ENCODE measurements around the gene SAA4.

Gene SAA4

GRCh38 chr11:18239655-18240054, 3.1 kb upstream of the SAA4 start:
- TF ChIP-seq, protein P1, sequence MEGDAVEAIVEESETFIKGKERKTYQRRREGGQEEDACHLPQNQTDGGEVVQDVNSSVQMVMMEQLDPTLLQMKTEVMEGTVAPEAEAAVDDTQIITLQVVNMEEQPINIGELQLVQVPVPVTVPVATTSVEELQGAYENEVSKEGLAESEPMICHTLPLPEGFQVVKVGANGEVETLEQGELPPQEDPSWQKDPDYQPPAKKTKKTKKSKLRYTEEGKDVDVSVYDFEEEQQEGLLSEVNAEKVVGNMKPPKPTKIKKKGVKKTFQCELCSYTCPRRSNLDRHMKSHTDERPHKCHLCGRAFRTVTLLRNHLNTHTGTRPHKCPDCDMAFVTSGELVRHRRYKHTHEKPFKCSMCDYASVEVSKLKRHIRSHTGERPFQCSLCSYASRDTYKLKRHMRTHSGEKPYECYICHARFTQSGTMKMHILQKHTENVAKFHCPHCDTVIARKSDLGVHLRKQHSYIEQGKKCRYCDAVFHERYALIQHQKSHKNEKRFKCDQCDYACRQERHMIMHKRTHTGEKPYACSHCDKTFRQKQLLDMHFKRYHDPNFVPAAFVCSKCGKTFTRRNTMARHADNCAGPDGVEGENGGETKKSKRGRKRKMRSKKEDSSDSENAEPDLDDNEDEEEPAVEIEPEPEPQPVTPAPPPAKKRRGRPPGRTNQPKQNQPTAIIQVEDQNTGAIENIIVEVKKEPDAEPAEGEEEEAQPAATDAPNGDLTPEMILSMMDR (IDR thresholded peaks at IDR 0.05), result no peak
- no peaks in the 10 kb centered on the region for H3K9me3 ChIP-seq
- H3K4me1 ChIP-seq (ENCODE audit: control insufficient read depth in 1 of 2, insufficient read depth in 1 of 2, low read depth in 1 of 2, low read length in 1 of 2), result no peaks in the 10 kb centered on the region
- H3K27ac ChIP-seq, result no peak overlapping the region
- no peak overlapping the region for H3K4me3 ChIP-seq (ENCODE audit: low read depth in 1 of 2, low read length in 1 of 2)
- no peaks in the 10 kb centered on the region for H3K36me3 ChIP-seq
- peaks cover 77% of the 10 kb centered on the region for H3K27me3 ChIP-seq

DNA sequence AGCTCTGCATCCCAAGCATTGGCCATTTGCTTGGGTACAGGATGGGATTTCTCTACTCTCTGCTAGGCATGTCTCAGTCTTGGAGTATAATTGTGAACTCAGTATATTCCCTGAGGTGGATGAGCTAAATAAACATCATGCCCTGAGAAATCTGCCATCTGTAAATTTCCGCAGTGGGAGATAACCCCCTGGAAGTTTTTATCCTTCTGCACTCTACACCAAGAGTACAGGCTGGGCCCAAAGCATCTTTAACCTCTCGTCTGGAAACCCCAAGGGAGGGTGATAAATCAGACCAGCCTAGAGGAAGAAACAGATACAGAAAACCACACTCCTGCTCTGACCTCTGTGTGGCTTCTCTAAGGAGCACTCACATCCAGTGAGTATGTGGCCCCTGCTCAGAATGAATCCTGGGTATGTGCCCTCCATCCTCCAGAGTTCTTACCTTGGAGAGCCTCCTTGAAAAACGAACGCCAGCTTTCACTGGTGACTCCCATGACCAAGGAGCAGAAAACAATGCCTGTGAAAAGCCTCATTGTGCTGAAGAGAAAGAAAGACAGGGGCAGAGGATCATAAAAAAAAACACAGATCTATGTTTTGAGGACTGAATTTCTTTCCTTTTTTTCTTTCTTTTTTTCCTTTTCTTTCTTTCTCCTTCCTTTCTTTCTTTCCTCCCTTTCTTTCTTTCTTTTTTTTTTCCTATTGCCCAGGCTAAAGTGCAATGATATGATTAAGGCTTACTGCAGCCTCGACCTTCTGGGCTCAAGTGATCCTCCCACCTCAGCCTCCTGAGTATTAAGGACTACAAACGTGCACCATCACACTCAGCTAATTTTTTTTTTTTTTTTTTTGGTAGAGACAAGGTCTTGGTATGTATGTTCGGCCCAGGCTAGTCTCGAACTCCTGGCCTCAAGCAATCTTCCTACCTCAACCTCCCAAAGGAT, 938 bp downstream of the SAA4 start:
- no peaks in the 10 kb centered on the region for H3K4me1 ChIP-seq (ENCODE audit: control insufficient read depth in 1 of 2, insufficient read depth in 1 of 2, low read depth in 1 of 2, low read length in 1 of 2)
- no peaks in the 10 kb centered on the region for H3K9me3 ChIP-seq
- TF ChIP-seq, protein P1 (IDR thresholded peaks at IDR 0.05), result no peak
- peaks cover 68% of the 10 kb centered on the region for H3K27me3 ChIP-seq
- H3K27ac ChIP-seq, result no peak overlapping the region
- H3K36me3 ChIP-seq, result no peaks in the 10 kb centered on the region
- H3K4me3 ChIP-seq (ENCODE audit: low read depth in 1 of 2, low read length in 1 of 2), result no peak overlapping the region

DNA sequence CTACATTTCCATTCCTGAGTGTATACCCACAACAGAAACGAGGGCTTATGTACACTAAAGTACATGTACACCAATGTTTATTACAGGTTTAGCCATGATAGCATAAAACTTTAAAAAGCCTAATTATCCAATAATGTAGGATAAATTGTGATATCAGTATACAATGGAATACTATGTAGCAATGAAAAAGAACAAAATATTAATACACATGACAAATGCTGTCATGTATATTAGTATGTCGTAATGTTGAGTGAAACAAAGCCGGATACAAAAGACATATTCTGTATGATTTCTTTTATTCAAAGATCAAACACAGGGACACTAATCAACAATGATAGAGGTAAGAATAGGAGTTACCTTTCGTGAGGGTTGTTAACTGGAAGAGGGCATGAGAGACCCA, 2.7 kb downstream of the SAA4 start:
- H3K4me3 ChIP-seq (ENCODE audit: low read depth in 1 of 2, low read length in 1 of 2), result no peak overlapping the region
- H3K4me1 ChIP-seq (ENCODE audit: control insufficient read depth in 1 of 2, insufficient read depth in 1 of 2, low read depth in 1 of 2, low read length in 1 of 2), result no peaks in the 10 kb centered on the region
- no peaks in the 10 kb centered on the region for H3K9me3 ChIP-seq
- H3K27ac ChIP-seq, result no peak overlapping the region
- peaks cover 52% of the 10 kb centered on the region for H3K27me3 ChIP-seq
- TF ChIP-seq, protein P1 (IDR thresholded peaks at IDR 0.05), result no peak
- no peaks in the 10 kb centered on the region for H3K36me3 ChIP-seq

DNA sequence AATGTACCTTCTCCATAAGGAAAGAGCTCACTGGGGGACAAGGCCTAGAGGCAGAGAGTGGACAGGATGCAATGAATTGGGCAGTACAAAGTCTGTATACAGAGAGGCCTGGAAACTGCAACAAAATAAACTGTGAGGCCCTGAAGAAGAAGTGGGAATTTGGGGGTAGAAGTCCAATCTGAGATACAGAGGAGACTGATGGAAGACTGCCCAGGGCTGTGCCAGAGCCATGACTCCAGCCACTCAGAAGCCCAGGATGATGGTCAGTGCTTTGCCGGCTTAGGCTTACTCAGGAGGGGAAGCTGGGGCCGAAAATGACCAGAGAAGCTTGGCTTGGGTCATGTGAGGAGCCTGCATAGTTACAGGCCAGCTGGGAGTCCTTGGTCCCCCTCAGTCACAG, 5.7 kb downstream of the SAA4 start:
- TF ChIP-seq, protein P1 (IDR thresholded peaks at IDR 0.05), result no peak
- Histone ChIP-seq H3K27me3 (peaks cover 22% of the 10 kb centered on the region), H3K9me3 (no peaks in the 10 kb centered on the region), H3K36me3 (no peaks in the 10 kb centered on the region), H3K4me3 (ENCODE audit: low read depth in 1 of 2, low read length in 1 of 2) (no peak overlapping the region), H3K4me1 (ENCODE audit: control insufficient read depth in 1 of 2, insufficient read depth in 1 of 2, low read depth in 1 of 2, low read length in 1 of 2) (no peaks in the 10 kb centered on the region), H3K27ac (no peak overlapping the region)

DNA sequence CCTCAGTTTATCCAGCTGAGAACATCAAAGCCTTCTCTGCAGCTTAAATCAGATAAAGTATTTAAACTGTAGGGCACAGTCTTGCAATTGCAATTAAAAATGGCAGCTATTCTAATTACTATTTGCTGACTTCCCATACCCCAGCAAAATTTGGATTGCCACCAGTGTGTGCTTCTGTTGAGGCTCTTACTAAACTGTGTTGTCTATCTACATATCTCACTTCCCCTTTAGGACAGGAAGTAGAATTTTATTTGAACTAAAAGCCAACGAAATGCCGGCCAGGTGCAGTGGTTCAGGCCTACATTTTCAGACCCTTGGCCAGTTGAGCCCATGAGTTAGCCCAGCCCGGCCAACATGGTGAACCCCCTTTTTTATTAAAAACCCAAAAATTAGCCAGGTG, 7.1 kb downstream of the SAA4 start:
- Histone ChIP-seq H3K27ac (no peak overlapping the region), H3K4me1 (ENCODE audit: control insufficient read depth in 1 of 2, insufficient read depth in 1 of 2, low read depth in 1 of 2, low read length in 1 of 2) (no peaks in the 10 kb centered on the region), H3K9me3 (no peaks in the 10 kb centered on the region), H3K4me3 (ENCODE audit: low read depth in 1 of 2, low read length in 1 of 2) (no peak overlapping the region), H3K36me3 (no peaks in the 10 kb centered on the region), H3K27me3 (peaks cover 9% of the 10 kb centered on the region)
- TF ChIP-seq, protein P1 (IDR thresholded peaks at IDR 0.05), result no peak

Measured in neutrophil (primary cell).